ENCODE measurements around the gene SLC35F3. TPM values are rescaled to one million over a fixed set of nuclear protein-coding genes. Genes with fewer than 3 reads are reported as not detected.

The SLC35F3 gene
- total RNA-seq, 1 experiment from 2014 or later, result 0.94 TPM

DNA sequence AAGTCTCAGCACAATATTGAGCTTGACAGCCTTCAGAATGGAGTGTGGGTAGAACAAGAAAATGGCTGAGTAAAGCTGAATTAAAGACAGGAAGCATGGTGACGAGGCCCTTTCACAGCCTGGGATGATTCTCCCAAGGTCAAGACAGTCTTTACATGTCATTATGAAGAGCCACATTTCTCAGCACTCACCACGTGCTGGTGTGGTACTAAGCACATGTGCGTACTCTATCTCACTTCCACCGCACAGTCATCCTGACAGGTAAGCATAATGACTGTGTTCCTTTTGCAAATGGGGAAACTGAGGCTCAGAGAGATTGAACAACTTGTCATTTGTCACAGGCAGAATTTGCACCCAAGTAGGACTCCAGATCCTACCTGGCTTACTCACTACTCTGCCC lies 376.0 kb downstream of the SLC35F3 start:
- Mint-ChIP-seq H3K27ac (no peak overlapping the region), H3K27me3 (ENCODE audit: low read depth) (no peaks in the 10 kb centered on the region), H3K36me3 (no peaks in the 10 kb centered on the region), H3K4me1 (peaks cover 10% of the 10 kb centered on the region), H3K4me3 (no peak overlapping the region), H3K9me3 (peaks cover 7% of the 10 kb centered on the region; the same call in 1 of the 2 replicates)
- ChIA-PET POLR2A (no interaction called here), CTCF (no interaction called here)
- DNase-seq (ENCODE audit: low spot score) (no peak), ATAC-seq (no peak)
- TF ChIP-seq ATF2 (CRISPR knock-in tag; IDR thresholded peaks at IDR 0.05; ENCODE audit: borderline replicate concordance, low read depth) (no peak), CDX4 (CRISPR knock-in tag; IDR thresholded peaks at IDR 0.05; ENCODE audit: borderline replicate concordance) (no peak), TEAD4 (CRISPR knock-in tag; IDR thresholded peaks at IDR 0.05) (no peak), ZNF232 (CRISPR knock-in tag; IDR thresholded peaks at IDR 0.05) (no peak), NR1H2 (CRISPR knock-in tag; IDR thresholded peaks at IDR 0.05) (no peak), FOXK1 (CRISPR knock-in tag; IDR thresholded peaks at IDR 0.05) (no peak), FOXJ3 (CRISPR knock-in tag; IDR thresholded peaks at IDR 0.05; ENCODE audit: borderline replicate concordance) (no peak), ELF4 (CRISPR knock-in tag; IDR thresholded peaks at IDR 0.05; ENCODE audit: low read depth) (no peak), GRHL2 (CRISPR knock-in tag; IDR thresholded peaks at IDR 0.05; ENCODE audit: insufficient replicate concordance, severe bottlenecking) (no peak), EMX1 (CRISPR knock-in tag; IDR thresholded peaks at IDR 0.05) (no peak), ZNF671 (CRISPR knock-in tag; IDR thresholded peaks at IDR 0.05) (no peak), JAZF1 (CRISPR knock-in tag; IDR thresholded peaks at IDR 0.05) (no peak), SOX15 (CRISPR knock-in tag; IDR thresholded peaks at IDR 0.05) (no peak), SP1 (CRISPR knock-in tag; conservative IDR thresholded peaks at IDR 0.05) (no peak), ZNF219 (CRISPR knock-in tag; IDR thresholded peaks at IDR 0.05; ENCODE audit: borderline replicate concordance) (no peak), ESRRA (CRISPR knock-in tag; IDR thresholded peaks at IDR 0.05; ENCODE audit: borderline replicate concordance) (no peak)
- TF ChIP-seq, protein P1, sequence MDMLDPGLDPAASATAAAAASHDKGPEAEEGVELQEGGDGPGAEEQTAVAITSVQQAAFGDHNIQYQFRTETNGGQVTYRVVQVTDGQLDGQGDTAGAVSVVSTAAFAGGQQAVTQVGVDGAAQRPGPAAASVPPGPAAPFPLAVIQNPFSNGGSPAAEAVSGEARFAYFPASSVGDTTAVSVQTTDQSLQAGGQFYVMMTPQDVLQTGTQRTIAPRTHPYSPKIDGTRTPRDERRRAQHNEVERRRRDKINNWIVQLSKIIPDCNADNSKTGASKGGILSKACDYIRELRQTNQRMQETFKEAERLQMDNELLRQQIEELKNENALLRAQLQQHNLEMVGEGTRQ (CRISPR knock-in tag; IDR thresholded peaks at IDR 0.05), result no peak
- TF ChIP-seq, protein P2, sequence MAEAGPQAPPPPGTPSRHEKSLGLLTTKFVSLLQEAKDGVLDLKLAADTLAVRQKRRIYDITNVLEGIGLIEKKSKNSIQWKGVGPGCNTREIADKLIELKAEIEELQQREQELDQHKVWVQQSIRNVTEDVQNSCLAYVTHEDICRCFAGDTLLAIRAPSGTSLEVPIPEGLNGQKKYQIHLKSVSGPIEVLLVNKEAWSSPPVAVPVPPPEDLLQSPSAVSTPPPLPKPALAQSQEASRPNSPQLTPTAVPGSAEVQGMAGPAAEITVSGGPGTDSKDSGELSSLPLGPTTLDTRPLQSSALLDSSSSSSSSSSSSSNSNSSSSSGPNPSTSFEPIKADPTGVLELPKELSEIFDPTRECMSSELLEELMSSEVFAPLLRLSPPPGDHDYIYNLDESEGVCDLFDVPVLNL (CRISPR knock-in tag; IDR thresholded peaks at IDR 0.05; ENCODE audit: borderline replicate concordance, low read depth), result no peak
- TF ChIP-seq, protein P3, sequence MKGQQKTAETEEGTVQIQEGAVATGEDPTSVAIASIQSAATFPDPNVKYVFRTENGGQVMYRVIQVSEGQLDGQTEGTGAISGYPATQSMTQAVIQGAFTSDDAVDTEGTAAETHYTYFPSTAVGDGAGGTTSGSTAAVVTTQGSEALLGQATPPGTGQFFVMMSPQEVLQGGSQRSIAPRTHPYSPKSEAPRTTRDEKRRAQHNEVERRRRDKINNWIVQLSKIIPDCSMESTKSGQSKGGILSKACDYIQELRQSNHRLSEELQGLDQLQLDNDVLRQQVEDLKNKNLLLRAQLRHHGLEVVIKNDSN (CRISPR knock-in tag; IDR thresholded peaks at IDR 0.05), result no peak

- H3K9me3 Mint-ChIP-seq, result peaks cover 7% of the 10 kb centered on the region; the same call in 1 of the 2 replicates
- no peak overlapping the region for H3K27ac Mint-ChIP-seq
- H3K4me3 Mint-ChIP-seq, result no peak overlapping the region
- no peaks in the 10 kb centered on the region for H3K36me3 Mint-ChIP-seq
- ATAC-seq, result no peak
- H3K4me1 Mint-ChIP-seq, result peaks cover 10% of the 10 kb centered on the region
- CTCF ChIA-PET, result no interaction called here
- POLR2A ChIA-PET, result no interaction called here
- DNase-seq (ENCODE audit: low spot score), result no peak
- H3K27me3 Mint-ChIP-seq (ENCODE audit: low read depth), result no peaks in the 10 kb centered on the region; the same call in 1 of the 2 replicates
- TF ChIP-seq ZNF138 (CRISPR knock-in tag; conservative IDR thresholded peaks at IDR 0.05) (no peak), GTF2I (CRISPR knock-in tag; conservative IDR thresholded peaks at IDR 0.05) (no peak), CDX4 (CRISPR knock-in tag; IDR thresholded peaks at IDR 0.05; ENCODE audit: borderline replicate concordance) (no peak), FOXJ3 (CRISPR knock-in tag; IDR thresholded peaks at IDR 0.05; ENCODE audit: borderline replicate concordance) (no peak), NR2C2 (CRISPR knock-in tag; IDR thresholded peaks at IDR 0.05) (no peak), ZBTB43 (CRISPR knock-in tag; IDR thresholded peaks at IDR 0.05) (no peak), TCF7 (CRISPR knock-in tag; IDR thresholded peaks at IDR 0.05; ENCODE audit: low read depth) (no peak), FOXP1 (CRISPR knock-in tag; IDR thresholded peaks at IDR 0.05; ENCODE audit: borderline replicate concordance) (no peak)
- TF ChIP-seq, protein P4, sequence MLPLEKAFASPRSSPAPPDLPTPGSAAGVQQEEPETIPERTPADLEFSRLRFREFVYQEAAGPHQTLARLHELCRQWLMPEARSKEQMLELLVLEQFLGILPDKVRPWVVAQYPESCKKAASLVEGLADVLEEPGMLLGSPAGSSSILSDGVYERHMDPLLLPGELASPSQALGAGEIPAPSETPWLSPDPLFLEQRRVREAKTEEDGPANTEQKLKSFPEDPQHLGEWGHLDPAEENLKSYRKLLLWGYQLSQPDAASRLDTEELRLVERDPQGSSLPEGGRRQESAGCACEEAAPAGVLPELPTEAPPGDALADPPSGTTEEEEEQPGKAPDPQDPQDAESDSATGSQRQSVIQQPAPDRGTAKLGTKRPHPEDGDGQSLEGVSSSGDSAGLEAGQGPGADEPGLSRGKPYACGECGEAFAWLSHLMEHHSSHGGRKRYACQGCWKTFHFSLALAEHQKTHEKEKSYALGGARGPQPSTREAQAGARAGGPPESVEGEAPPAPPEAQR (CRISPR knock-in tag; IDR thresholded peaks at IDR 0.05), result no peak
Observed at GRCh38 chr1:234281826-234282489, 377.5 kb downstream of the SLC35F3 start.
